NCI-H1436 treated with DMSO at 0.1 percent for 48 hours (cell line): ENCODE results near the gene SUSD1.
"Not testable (repeated sequence)": the region's sequence is repeated elsewhere in the genome, so short reads cannot be mapped to it uniquely, and the experiment has no call there.

Experiments
- DNase-seq: peaks from one replicate; lab custom pipeline; 2025; lab: John Stamatoyannopoulos, UW

The SUSD1 gene

DNA sequence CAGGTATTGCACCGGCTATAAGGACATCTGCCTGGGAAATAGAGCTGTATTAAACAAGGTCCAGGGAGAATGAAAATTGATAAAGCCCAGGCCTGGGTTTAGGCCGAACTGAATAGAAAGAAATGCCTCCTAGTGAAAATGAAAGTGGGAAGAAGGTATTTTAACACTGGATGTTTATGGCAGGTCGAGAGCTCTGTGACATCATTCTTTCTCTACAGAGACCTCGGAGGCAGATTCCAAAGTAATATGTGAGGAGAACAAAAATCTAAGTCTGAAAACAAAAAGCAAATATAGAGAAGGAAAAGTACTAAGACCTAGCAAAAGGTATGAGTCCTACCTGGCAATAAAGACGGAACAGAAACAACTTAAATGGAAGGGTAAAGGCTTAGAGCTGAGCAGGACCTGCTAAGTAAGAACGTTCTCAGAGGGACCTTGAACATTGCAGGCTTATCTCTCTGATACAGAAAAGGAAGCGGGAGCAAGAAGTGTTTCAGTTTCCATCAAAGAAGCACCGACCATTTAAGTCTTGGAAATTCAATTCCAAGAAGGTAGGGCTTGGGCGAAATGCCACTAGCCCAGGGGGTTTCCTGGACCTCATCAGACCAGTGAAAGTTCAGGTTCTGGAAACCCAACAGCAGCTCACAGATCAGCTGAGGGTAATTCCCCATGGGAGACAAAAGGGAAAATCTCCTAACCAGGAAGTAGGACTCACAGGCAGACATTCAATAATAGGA, 80.0 kb downstream of the SUSD1 start:
- no peak for DNase-seq

DNA sequence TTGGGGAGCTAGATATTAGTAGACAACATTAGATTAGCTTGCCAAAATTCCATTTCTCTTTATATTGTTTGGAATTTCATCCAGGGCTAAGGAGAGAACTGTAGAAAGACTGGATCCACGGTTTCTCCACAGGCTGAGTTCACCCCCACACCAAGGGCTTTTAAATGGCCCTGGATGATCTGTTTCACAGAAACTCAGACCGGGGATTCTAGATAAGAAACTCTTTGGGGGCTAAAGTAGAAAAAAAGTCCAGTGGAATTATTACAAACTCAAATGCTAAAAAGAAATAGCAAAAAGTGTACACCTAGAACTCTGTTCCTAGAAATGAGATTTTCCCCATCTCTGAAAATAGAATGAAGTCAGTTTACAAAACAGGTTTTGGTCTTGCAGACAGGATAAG, 80.9 kb downstream of the SUSD1 start:
- DNase-seq = no peak

DNA sequence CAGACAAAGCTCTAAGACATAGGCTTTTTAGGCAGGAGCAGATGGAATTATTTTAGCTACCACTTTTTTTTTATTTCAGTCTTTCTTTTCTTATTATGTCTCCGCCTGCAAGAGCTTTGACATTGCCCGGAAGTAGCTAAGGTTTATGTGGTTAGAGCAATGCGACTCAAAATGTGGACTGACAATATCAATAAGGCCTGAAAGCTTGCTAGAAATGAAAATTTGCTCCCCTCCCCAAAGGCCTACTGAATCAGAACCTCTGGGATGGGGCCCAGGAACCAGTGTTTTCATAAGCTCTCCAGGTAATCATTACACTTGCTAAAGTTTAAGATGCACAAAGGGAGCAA, 81.3 kb downstream of the SUSD1 start:
- no peak for DNase-seq

DNA sequence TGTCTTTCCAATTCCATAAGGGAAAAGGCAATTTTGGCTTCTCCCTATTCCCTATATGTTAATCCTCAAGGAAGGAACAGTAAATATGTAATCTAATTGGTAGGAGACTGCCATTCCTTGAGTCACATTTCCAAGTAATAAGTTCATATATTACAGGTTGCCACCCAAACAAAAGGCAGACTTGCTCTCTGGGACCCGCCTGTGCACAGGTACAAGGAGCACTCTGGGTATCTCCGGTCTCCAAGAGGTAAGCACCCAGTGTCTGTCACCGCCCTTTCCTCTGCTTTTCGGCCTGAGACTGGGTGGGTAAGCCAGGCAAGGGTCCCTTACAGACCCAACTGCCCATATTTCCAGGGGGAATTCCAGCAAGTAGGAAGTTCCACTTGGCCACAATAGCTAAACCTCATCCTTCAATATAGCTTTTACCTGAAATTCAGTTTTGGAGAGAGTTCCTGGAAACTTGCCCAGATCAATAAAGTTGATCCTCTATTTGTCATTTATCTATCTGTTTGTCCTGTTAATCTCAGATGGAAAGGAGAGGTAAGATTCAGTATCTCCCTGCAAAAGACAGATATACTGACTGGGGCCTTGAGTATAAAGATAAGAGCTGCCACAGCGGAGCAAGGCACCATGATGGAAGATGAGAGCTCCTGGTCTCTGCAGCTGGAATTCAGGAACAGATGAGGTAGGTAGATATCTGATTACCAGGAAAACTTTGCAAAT, 81.8 kb downstream of the SUSD1 start:
- DNase-seq = no peak

DNA sequence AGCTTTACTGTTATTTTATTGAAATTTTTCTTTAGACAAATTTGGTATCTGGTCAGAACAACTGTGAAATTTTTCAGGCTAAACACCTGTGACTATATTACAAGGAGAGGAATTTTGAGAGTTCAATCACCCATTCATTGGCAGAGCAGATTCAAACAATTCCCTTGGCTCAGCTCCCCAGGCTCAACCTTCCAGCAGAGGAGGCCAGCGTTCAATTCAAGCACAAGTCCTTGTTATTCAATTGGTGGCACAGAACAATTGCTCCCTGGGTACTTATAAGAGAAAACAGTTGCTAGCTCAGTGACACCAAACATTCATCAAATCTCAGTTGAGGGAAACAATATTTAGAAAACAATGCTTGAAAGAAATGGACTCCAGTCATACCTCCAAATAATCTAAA, 83.3 kb downstream of the SUSD1 start:
- no peak for DNase-seq

DNA sequence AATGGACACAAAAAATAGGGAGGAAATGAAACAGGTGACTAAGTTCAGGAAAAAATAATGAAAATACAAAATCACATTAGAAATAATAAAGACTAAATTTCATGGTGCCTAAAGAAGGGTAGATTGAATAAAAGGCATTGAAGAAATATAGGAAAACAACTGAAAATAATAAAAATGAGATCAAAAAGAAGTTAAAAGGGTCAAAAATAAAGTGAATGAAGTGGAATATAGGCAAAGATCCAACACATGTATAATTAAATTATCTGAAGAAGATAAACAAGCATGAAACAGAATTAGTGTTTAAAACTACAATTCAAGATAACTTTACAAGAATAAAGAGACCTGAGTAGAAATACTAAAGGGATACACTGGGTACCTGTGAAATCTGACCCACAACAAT, 87.6 kb downstream of the SUSD1 start:
- DNase-seq = no peak

DNA sequence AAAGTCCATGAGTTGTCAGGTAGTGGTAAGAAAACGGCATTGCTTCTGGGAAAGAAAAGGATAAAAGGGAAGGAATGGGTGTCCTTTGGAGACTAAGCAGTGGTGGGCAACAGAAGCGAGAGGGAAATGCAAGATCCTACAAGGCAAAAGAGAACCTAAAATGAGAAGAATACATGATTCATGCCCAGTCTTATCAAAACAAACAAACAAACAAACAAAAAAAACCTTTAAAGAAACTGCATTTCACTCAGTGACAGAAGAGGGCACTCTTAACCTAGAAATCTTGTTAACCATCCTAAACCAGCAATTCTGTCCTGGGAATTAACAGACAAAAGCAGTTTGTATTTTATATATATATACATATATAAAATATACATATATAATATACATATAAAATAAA, 88.5 kb downstream of the SUSD1 start:
- no peak for DNase-seq

DNA sequence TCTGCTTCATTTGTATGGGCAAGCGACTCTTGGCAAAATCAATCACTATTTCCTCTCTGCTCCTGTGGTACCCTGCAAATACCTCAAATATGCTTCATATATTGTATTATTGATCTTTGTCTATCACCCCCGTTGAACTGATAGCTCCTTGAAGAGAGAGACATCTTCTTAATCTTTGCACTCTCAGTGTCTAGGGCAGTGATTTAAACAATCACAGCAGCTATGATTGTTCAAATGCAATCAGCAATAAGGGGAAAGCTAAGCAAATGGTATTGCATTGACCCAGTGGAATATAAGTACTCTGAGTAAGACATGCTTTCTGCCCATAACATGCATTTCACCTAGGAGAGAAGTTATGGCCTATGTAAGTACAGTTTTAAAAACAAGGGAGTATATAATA, 90.2 kb downstream of the SUSD1 start:
- no peak for DNase-seq

DNA sequence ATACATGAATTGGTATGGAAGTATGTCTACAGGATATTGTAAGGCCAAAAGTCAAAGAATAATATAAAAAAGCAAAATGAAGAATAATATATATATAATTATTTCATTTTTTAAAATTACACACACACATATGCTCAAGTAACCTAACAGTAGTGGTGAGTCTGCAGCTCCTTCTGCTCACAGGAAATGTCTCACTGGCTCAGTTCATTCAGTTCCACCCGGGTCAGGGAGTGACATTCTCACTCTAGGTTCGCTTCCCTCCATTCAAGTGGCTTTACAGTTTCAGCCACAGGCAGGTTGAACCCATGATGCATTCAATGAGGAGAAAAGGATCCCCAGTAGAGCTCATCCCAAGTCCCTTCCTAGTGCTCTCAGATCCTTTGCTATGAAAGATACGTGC, 90.8 kb downstream of the SUSD1 start:
- DNase-seq = no peak

DNA sequence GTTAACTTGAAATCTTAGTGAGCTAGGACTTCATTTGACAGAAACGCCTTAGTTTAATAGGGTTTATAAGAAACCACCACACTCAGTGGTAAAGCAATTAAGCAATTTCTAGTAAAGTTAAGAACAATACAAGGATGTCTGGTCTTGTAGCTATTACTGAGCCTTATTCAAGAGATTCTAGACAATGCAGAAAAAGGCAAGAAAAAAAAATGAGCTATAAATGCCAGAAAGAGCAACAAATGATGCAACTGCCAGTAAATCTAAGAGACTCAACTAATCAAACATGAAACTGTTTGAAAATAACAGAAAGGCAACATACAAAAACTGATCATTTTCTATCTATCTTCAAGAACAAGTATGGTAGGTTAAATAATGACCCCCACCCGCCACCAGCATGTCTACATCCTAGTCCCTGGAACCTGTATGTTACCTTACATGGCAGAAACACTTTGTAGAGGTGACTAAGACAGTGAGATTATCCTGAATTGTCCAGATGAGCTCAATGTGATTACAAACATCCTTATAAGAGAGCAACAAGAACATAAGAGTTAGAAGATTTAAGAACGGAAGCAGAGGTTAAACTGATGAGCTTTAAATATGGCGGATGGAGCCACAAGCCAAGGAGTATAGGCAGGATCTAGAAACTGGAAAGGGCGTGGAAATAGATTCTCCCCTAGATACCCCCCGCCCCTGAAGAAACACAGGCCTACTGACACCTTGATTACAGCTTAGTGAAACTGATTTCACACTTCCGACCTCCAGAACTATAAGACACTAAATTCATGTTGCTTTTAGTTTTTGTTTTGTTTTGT, 93.0 kb downstream of the SUSD1 start:
- DNase-seq = no peak

DNA sequence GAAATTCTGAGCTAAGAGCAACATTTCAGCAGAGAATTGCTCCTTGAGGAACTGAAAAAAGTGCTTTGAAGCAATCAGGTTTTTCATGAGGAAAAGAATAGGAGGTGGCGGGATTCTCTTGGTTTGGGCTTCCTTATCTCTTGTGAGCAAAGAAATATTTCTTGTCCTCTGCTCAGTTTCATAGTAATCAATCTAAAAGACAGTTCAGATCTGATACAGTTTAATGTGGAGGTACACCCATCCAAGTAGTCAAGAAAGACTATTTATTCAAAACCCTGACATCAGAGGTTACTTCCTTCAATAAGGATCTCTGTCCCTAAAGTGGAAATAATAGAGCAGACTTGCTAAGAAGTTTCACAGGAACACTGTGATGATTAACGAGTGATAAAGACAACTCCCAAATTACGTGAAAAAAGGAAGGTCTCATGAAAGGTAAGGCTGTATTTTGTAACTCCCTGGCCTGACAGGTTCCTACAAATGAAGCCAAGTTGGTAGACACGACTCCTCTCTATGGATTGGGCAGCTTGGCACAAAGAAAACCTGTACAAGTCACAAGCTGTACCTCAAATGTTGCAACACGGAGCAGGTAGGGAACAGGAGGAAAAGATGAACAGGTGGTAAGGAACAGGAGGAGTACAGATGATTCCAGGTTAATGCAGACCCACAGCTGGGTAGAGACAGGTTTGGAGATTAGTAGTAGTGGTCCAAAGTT, 94.1 kb downstream of the SUSD1 start:
- DNase-seq = no peak

DNA sequence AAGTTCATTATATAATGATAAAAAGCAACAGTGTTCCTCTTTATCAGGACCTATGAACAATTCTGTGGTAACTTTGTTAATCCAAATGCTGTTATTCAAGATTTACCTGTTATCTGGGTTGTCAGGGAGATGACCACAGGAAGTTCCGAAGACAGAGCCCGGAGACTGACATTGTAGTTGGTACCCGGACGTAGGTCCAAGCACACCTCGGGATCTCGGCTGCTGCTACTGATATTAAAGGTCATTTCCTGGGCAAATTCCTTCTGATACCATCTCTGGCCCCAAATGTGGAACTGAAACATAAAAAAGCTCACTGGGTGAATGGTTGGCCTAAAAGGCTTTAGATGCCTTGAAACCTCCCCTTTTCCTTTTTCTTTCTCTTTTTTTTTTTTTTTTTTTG, 96.7 kb downstream of the SUSD1 start:
- no peak for DNase-seq

DNA sequence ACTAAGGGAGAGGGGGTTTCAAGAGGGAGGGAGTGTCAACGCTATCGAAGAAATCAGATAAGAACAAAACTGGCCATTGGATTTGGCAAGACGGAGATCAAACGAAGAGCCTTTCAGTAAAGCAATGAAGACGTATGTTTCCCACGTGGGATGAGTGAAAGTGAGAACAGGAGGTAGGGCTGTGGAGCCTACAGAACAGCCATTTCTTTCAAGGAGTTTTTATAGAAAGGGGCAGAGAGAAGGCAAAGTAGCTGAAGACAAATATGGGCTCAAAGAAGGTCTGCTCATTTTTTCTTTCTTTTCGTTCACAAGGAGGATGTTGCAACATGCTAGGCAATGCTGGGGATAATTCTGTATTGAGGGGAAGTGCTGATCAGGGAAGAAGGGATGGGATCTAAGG, 98.3 kb downstream of the SUSD1 start:
- no peak for DNase-seq

DNA sequence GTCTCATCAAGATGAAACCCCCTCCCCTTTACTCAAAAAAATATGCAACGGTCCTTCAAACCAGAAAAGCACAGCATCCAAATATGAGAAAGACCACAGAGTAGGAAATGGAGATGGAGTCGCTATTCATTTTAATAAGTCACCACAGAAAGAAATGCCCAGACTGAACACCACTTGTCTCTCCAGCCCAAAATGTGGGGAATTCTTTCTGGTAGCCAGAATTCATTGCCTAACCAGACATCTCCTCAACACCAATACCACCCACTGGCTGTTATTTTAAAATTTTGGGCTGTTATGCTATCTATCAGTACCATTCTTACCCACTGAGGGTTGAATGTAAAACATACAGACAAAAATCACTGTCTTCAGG, 100.1 kb downstream of the SUSD1 start:
- no peak for DNase-seq

DNA sequence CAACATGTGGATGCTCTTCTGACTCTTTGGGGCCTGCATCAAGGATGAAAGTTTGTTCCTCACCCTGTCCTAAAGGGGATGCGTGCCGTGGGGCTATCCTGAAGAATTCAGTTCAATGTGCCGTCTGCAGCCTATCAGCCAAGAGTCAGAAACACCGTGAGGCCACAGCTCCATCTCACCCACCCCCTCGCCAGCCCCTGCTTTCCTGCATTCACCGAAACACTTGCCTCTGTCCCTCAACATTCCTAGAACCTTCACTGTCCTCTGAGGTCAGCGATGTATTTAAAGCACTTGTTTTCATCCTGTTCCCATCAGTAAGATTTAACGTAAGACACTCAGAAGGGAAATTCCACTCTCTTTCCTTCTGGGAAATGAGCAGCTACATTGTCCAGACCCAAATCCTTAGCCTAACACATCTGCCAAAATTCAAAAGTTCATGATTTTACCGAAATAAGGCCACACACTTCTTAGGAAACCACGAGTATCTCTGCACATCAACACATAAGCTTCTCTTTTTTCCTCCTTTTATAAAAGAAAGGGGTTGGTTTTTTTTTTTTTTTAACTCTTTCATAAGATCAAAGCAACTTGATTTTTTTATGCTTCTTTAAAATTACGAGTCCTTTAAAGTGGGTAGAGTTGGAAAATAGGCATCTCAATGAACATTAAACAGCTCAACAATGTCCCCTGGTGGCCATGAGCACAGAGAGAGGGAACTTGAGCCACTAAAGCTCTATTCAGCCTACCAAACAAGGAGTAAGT, 100.7 kb downstream of the SUSD1 start:
- no peak for DNase-seq

DNA sequence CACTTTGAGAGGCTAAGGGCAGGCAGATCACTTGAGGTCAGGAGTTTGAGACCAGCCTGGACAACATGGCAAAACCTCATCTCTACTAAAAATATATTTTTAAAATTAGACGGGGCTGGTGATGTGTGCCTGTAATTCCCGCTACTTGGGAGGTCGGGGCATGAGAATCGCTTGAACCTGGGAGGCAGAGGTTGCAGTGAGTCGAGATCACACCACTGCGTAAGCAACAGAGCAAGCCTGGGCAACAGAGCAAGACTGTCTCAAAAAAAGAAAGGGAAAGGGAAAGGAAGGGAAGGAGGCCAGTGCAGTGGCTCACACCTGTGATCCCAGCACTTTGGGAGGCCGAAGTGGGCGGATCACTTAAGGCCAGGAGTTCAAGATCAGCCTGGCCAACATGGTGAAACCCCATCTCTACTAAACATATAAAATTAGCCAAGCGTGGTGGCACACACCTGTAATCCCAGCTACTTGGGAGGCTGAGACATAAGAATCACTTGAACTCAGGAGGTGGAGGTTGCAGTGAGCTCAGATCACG, 101.4 kb downstream of the SUSD1 start:
- not testable (repeated sequence) for DNase-seq

DNA sequence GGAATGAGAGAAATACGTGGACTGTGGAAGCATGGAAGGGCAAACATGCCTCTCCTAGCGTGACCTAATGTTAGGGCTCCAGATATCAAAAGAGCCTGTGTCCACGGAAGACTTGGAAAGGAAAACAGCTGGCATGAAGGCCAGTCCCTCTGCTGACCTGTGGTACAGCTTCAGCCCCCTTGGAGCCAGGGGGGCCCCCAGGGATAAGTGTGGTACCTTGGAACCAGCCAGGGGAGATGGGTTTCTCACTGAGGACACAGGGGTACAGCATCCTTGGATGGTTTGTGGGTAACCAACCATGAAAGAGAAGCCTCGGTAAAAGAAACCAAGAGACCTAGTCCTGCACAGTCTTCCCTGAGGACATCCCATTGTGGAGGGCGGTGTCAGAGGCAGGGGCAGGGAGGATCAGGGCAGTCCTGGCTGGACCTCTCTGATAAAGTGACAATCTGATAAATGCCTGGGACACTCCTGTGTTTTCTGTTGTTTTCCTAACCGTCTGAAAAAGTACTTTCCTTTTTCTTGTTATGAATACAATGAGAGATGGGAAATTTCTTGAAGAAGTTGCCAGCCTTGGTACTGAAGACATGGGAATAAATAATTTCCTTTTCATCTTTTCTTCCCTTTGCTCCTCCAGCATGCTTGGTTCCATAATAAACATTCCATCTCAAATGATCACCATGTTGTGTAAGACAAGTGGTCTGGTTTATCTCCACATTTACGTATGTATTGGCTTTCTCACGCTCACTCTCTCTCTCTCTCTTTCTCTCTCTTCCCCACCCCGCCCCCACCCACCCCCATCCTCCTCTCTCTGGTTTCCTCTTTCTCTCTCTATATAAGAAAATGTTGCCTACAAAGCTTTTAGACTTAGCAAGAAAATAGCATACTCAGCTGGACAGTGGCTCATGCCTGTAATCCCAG, 102.1 kb downstream of the SUSD1 start:
- no peak for DNase-seq

DNA sequence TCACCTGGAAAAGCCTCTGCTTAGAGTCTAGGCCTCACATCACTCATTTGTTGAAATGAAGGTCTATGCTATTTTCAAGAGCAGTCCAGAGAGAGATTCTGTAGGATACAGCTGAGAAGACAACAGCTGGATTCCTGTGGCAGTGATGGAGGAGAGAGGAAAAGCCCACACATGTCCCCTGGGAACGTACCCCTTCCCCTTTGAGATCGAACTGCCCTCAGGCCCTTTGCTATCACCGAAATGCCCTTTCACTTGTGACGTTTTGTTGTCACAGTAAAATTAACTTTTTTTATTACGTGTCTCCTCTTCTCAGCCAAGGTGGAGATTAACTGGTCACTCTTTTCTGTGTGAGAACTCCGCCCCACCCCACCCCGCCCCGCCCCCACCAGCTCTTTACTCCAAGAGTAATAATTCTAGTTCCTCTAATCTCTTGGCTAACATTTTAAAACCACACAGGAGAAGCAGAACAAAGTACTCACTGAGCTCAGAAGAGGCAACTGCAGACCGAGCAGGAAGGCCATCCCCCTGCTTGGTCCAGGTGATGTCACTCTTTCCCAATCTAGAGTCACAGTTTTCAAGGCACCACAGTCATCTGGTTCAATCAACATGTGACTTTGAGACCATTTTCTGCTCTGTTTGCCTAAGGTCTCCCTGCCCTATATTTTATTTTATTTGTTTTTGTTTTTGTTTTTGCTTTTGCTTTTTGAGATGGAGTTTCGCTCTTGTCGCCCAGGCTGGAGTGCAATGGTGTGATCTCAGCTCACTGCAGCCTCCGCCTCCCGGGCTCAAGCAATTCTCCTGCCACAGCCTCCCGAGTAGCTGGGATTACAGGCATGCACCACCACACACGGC, 105.6 kb downstream of the SUSD1 start:
- no peak for DNase-seq

DNA sequence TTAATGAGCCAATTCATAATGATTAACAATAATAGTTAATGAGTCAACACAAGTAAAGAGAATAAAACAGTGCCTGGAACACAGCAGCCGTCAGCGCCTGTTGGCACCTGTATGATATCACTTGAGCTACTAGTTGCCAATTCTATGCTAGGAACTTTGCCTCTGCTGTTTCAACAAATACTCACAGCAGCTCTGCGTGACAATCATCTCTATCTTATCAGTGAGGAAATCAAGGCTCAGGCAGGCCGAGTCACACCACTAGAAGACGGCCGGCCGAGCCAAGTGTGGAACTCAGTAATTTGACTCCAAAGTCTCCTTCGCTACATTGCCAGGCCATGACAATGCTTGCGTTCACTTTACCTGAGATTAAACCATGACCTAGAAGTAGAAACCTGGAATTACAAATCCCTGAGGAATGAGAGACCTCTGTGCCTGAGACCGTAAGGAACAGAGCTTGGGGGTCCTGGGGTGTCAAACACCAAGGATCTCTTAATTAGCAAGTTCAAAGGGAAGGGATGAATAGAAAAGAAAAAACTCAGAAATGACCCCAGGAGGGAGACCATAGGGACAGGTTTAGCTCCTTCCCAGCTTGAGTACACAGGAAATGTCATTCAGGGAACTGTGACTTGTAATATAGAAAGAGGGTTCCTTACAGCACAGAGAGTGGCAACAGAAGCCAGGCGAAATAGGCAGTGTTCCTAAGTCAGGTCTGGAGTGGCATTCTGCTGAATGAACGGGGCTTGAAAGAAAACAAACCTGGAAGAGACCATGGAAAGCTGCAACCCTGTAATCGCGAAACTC, 109.1 kb downstream of the SUSD1 start:
- DNase-seq = no peak
